Upper lobe of left lung (tissue), 6 donors: ENCODE results near the gene IRAK4. TPM values are rescaled to one million over a fixed set of nuclear protein-coding genes. Genes with fewer than 3 reads are reported as not detected.

ENCODE experiments used
- ATAC-seq, 2 donors: fragments of 200-7000 bp; cut with Tn5 transposase; one replicate each; pipeline ENCODE4 v1.9.1; 2022; ENCODE audit warnings: mild to moderate bottlenecking in 2 of 2, moderate library complexity in 2 of 2; ENCODE audit not compliant: low FRiP score in 2 of 2
- DNase-seq, 2 donors: peaks; one replicate each; pipeline ENCODE4 v3.0.0-alpha.2; 2019 to 2020
- H3K27ac ChIP-seq, 4 donors: fragments of 200-600 bp; sonication (generic); one replicate each; pipeline ENCODE4 v1.5.1; 2016 to 2019
- H3K27me3 ChIP-seq, 4 donors: fragments of 200-600 bp; sonication (generic); one replicate each; pipeline ENCODE4 v1.5.1; 2017 to 2019
- H3K36me3 ChIP-seq, 4 donors: fragments of 200-600 bp; sonication (generic); one replicate each; pipeline ENCODE4 v1.5.1; 2016 to 2019
- H3K4me1 ChIP-seq, 4 donors: fragments of 200-600 bp; sonication (generic); one replicate each; pipeline ENCODE4 v1.5.1; 2018 to 2019
- H3K4me3 ChIP-seq, 4 donors: fragments of 200-600 bp; sonication (generic); one replicate each; pipeline ENCODE4 v1.5.1; 2017 to 2019; ENCODE audit warnings: mild to moderate bottlenecking in 2 of 4, moderate library complexity in 1 of 4
- H3K9me3 ChIP-seq, 4 donors: fragments of 200-600 bp; sonication (generic); one replicate each; pipeline ENCODE4 v1.5.1; 2018 to 2019
- CTCF ChIP-seq, 6 experiments: fragments of 450-650 bp in 4 of 6; fragments of 200-600 bp in 2 of 6; sonication (generic) in 2 of 6; IDR thresholded peaks; one replicate each; pipeline ENCODE4 v1.5.1; 2016 to 2019; ENCODE audit warnings: antibody characterized with exemption in 6 of 6
- EP300 ChIP-seq, 4 donors: sonication (generic); formaldehyde crosslinking; IDR thresholded peaks; one replicate each; pipeline ENCODE4 v1.5.1; 2017; ENCODE audit warnings: antibody characterized with exemption in 4 of 4, control low read depth in 2 of 4
- POLR2A ChIP-seq, 4 donors: fragments of 450-650 bp; IDR thresholded peaks; one replicate each; pipeline ENCODE4 v1.5.1; 2016 to 2017; ENCODE audit warnings: antibody characterized with exemption in 4 of 4, mild to moderate bottlenecking in 2 of 4
- POLR2AphosphoS5 ChIP-seq, 2 donors: sonication (generic); formaldehyde crosslinking; IDR thresholded peaks; one replicate each; pipeline ENCODE4 v1.5.1; 2017; ENCODE audit warnings: antibody characterized with exemption in 2 of 2
- WGBS, 2 donors: methylation state at CpG; one replicate each; pipeline ENCODE4 v1.1.5; 2017 to 2018; 5-methylcytosine and 5-hydroxymethylcytosine counted together
- total RNA-seq, 6 donors: library from RNA; depleted of rRNA in 4 of 6; stranded (reverse); fragments of >200 nt in 4 of 6; gene quantifications; one replicate each; pipeline versions ENCODE4 v1.1.0 to v1.2.1, GENCODE V29; 2016 to 2021
- donor health status: DM: no; HTN: no; CAD: no; lungs with moderate emphysema.
- donor health status: DM: no; HTN: yes; CAD: no; lungs with severe emphysema.

Gene IRAK4
- total RNA-seq, 6 donors from 2014 or later, result 14.4 to 41.6 (median 21.1) TPM

GRCh38 chr12:43728117-43728516 is 30.6 kb upstream of the IRAK4 start:
- Histone ChIP-seq H3K9me3 (no peaks in the 10 kb centered on the region), H3K4me3 (no peak overlapping the region), H3K36me3 (peaks cover 0 to 17% (median 0%) of the 10 kb centered on the region in 4 donors), H3K27me3 (no peaks in the 10 kb centered on the region), H3K27ac (no peak overlapping the region), H3K4me1 (no peaks in the 10 kb centered on the region)
- WGBS, 2 donors, result 67 to 71% methylated on average over 2 of the region's 2 CpGs
- no peak for DNase-seq
- no peak for ATAC-seq
- no peak for TF ChIP-seq EP300 (IDR thresholded peaks at IDR 0.05)

GRCh38 chr12:43728698-43729097 is 30.1 kb upstream of the IRAK4 start:
- Histone ChIP-seq H3K27ac (no peak overlapping the region), H3K9me3 (no peaks in the 10 kb centered on the region), H3K4me1 (no peaks in the 10 kb centered on the region), H3K4me3 (no peak overlapping the region), H3K27me3 (no peaks in the 10 kb centered on the region), H3K36me3 (peaks cover 0 to 22% (median under 1%) of the 10 kb centered on the region in 4 donors)
- no peak for ATAC-seq
- WGBS, 2 donors, result 81 to 82% methylated on average over 1 of the region's 1 CpG
- DNase-seq, result no peak
- no peak for TF ChIP-seq EP300 (IDR thresholded peaks at IDR 0.05)
- TF ChIP-seq POLR2AphosphoS5 (IDR thresholded peaks at IDR 0.05), result no peak
- no peak for TF ChIP-seq CTCF (IDR thresholded peaks at IDR 0.05)
- no peak for TF ChIP-seq POLR2A (IDR thresholded peaks at IDR 0.05)

GRCh38 chr12:43730283-43730682 is 28.5 kb upstream of the IRAK4 start:
- Histone ChIP-seq H3K9me3 (no peaks in the 10 kb centered on the region), H3K4me3 (no peak overlapping the region), H3K36me3 (peaks cover 0 to 37% (median 5%) of the 10 kb centered on the region in 4 donors), H3K4me1 (no peaks in the 10 kb centered on the region), H3K27ac (no peak overlapping the region), H3K27me3 (no peaks in the 10 kb centered on the region)
- 74 to 81% methylated on average over 4 of the region's 4 CpGs for WGBS, 2 donors
- TF ChIP-seq POLR2AphosphoS5 (IDR thresholded peaks at IDR 0.05), result no peak
- no peak for TF ChIP-seq EP300 (IDR thresholded peaks at IDR 0.05)
- no peak for TF ChIP-seq CTCF (IDR thresholded peaks at IDR 0.05)
- no peak for TF ChIP-seq POLR2A (IDR thresholded peaks at IDR 0.05)
- ATAC-seq (no peak), DNase-seq (no peak)

- DNase-seq (no peak), ATAC-seq (no peak)
- Histone ChIP-seq H3K27ac (no peak overlapping the region), H3K27me3 (no peaks in the 10 kb centered on the region), H3K36me3 (peaks cover 0 to 57% (median 12%) of the 10 kb centered on the region in 4 donors), H3K9me3 (no peaks in the 10 kb centered on the region), H3K4me3 (no peak overlapping the region), H3K4me1 (no peaks in the 10 kb centered on the region)
- TF ChIP-seq CTCF (IDR thresholded peaks at IDR 0.05), result no peak
- no peak for TF ChIP-seq POLR2A (IDR thresholded peaks at IDR 0.05)
- TF ChIP-seq POLR2AphosphoS5 (IDR thresholded peaks at IDR 0.05), result no peak
- TF ChIP-seq EP300 (IDR thresholded peaks at IDR 0.05), result no peak
- 92 to 95% methylated on average over 3 of the region's 3 CpGs for WGBS, 2 donors
Measured at GRCh38 chr12:43733687-43734086, 25.1 kb upstream of the IRAK4 start.

GRCh38 chr12:43736927-43737440 is 21.8 kb upstream of the IRAK4 start:
- DNase-seq (no peak), ATAC-seq (no peak)
- no peaks in the 10 kb centered on the region for H3K9me3 ChIP-seq
- H3K4me1 ChIP-seq, result no peaks in the 10 kb centered on the region
- no peak for TF ChIP-seq POLR2AphosphoS5 (IDR thresholded peaks at IDR 0.05)
- TF ChIP-seq CTCF (IDR thresholded peaks at IDR 0.05), result no peak
- no peak for TF ChIP-seq POLR2A (IDR thresholded peaks at IDR 0.05)
- TF ChIP-seq EP300 (IDR thresholded peaks at IDR 0.05), result no peak
- no peak overlapping the region for H3K27ac ChIP-seq
- H3K27me3 ChIP-seq, result no peaks in the 10 kb centered on the region
- 91 to 93% methylated on average over 3 of the region's 3 CpGs for WGBS, 2 donors
- peaks cover 0 to 52% (median 12%) of the 10 kb centered on the region in 4 donors for H3K36me3 ChIP-seq
- no peak overlapping the region for H3K4me3 ChIP-seq
